Tibial nerve (tissue), 4 donors: ENCODE results near the gene ZNF740. TPM values are rescaled to one million over a fixed set of nuclear protein-coding genes. Genes with fewer than 3 reads are reported as not detected.

Experiments
- DNase-seq, 2 donors: peaks; one replicate each; pipeline ENCODE4 v3.0.0-alpha.2; 2019; ENCODE audit warnings: low spot score in 2 of 2
- H3K27ac ChIP-seq, 4 donors: fragments of 200-600 bp; sonication (generic) in 3 of 4; one replicate each; pipeline ENCODE4 v1.5.1; 2017 to 2019; ENCODE audit warnings: mild to moderate bottlenecking in 1 of 4
- H3K27me3 ChIP-seq, 2 donors: fragments of 200-600 bp; sonication (generic) in 1 of 2; one replicate each; pipeline versions ENCODE4 v1.5.1 to v1.6.0; 2017 to 2019
- H3K36me3 ChIP-seq, 3 donors: fragments of 200-600 bp; sonication (generic); one replicate each; pipeline ENCODE4 v1.5.1; 2018 to 2019
- H3K4me1 ChIP-seq, 4 donors: fragments of 200-600 bp; sonication (generic) in 3 of 4; one replicate each; pipeline ENCODE4 v1.5.1; 2017 to 2019
- H3K4me3 ChIP-seq, 4 donors: fragments of 200-600 bp; sonication (generic) in 3 of 4; one replicate each; pipeline ENCODE4 v1.5.1; 2017 to 2019; ENCODE audit warnings: mild to moderate bottlenecking in 1 of 4, moderate library complexity in 1 of 4
- H3K9me3 ChIP-seq, 4 donors: fragments of 200-600 bp; sonication (generic) in 3 of 4; one replicate each; pipeline ENCODE4 v1.5.1; 2017 to 2019
- CTCF ChIP-seq, 5 experiments: fragments of 200-600 bp in 3 of 5; fragments of 450-650 bp in 2 of 5; sonication (generic) in 3 of 5; IDR thresholded peaks; one replicate each; pipeline ENCODE4 v1.5.1; 2016 to 2019; ENCODE audit warnings: antibody characterized with exemption in 5 of 5, mild to moderate bottlenecking in 3 of 5, moderate library complexity in 2 of 5
- EP300 ChIP-seq, 2 donors: sonication (generic); formaldehyde crosslinking; IDR thresholded peaks; one replicate each; pipeline ENCODE4 v1.6.1; 2017; ENCODE audit warnings: antibody characterized with exemption in 2 of 2, mild to moderate bottlenecking in 1 of 2
- POLR2A ChIP-seq, 2 donors: fragments of 450-650 bp; IDR thresholded peaks; one replicate each; pipeline ENCODE4 v1.6.1; 2017; ENCODE audit warnings: antibody characterized with exemption in 2 of 2, mild to moderate bottlenecking in 2 of 2, moderate library complexity in 2 of 2
- WGBS, 2 donors: methylation state at CpG; one replicate each; pipeline ENCODE4 v1.1.5; 2018; 5-methylcytosine and 5-hydroxymethylcytosine counted together
- total RNA-seq, 4 donors: library from RNA; depleted of rRNA; stranded (reverse); fragments of >200 nt; gene quantifications; one replicate each; pipeline ENCODE4 v1.1.0, GENCODE V29; 2016

The ZNF740 gene
- total RNA-seq, 4 donors from 2014 or later = 10.2 to 67.7 (median 22.7) TPM

- peaks cover 0 to 39% (median 18%) of the 10 kb centered on the region in 4 donors for H3K4me1 ChIP-seq
- peaks cover 0 to 30% (median 3%) of the 10 kb centered on the region in 3 donors for H3K36me3 ChIP-seq
- no peaks in the 10 kb centered on the region for H3K27me3 ChIP-seq
- H3K27ac ChIP-seq = peak within 1 kb of the TSS in 3 of 4 donors; percentile 64
- H3K9me3 ChIP-seq = no peaks in the 10 kb centered on the region
- no peak for DNase-seq
- TF ChIP-seq CTCF (IDR thresholded peaks at IDR 0.05) (no peak), POLR2A (IDR thresholded peaks at IDR 0.05) (no peak), EP300 (IDR thresholded peaks at IDR 0.05) (no peak)
- H3K4me3 ChIP-seq = peak within 1 kb of the TSS in 1 of 4 donors; percentile 26
- WGBS, 2 donors = 38 to 44% methylated on average over 5 of the region's 5 CpGs
These were observed 26.5 kb downstream of the ZNF740 start, which contains the start of gene ITGB7 for GRCh38 chr12:53207042-53207441. TSS of gene ITGB7 (minus strand) at chr12:53207251. CDS start at chr12:53200443, 6,808 bp downstream.

GRCh38 chr12:53208435-53208834 is 27.9 kb downstream of the ZNF740 start:
- Histone ChIP-seq H3K27ac (peak overlapping the region in 3 of 4 donors; percentile 8 to 64 (median 57)), H3K36me3 (peaks cover 0 to 44% (median 4%) of the 10 kb centered on the region in 3 donors), H3K4me1 (peaks cover 0 to 41% (median 18%) of the 10 kb centered on the region in 4 donors), H3K27me3 (no peaks in the 10 kb centered on the region), H3K9me3 (no peaks in the 10 kb centered on the region), H3K4me3 (no peak overlapping the region)
- TF ChIP-seq EP300 (IDR thresholded peaks at IDR 0.05) = no peak
- TF ChIP-seq POLR2A (IDR thresholded peaks at IDR 0.05) = no peak
- TF ChIP-seq CTCF (IDR thresholded peaks at IDR 0.05) = no peak
- no peak for DNase-seq
- WGBS, 2 donors = 45 to 62% methylated on average over 2 of the region's 2 CpGs

- peaks cover 0 to 46% (median 18%) of the 10 kb centered on the region in 4 donors for H3K4me1 ChIP-seq
- no peaks in the 10 kb centered on the region for H3K9me3 ChIP-seq
- H3K36me3 ChIP-seq = peaks cover 0 to 49% (median 4%) of the 10 kb centered on the region in 3 donors
- DNase-seq = no peak
- H3K4me3 ChIP-seq = peak overlapping the region in 1 of 4 donors; percentile 2
- H3K27me3 ChIP-seq = no peaks in the 10 kb centered on the region
- peak overlapping the region in 3 of 4 donors; percentile 8 to 64 (median 57) for H3K27ac ChIP-seq
- no peak for TF ChIP-seq CTCF (IDR thresholded peaks at IDR 0.05)
- no peak for TF ChIP-seq EP300 (IDR thresholded peaks at IDR 0.05)
- 50 to 63% methylated on average over 7 of the region's 7 CpGs for WGBS, 2 donors
These were observed 28.4 kb downstream of the ZNF740 start for GRCh38 chr12:53208877-53209463.

- Histone ChIP-seq H3K4me3 (no peak overlapping the region), H3K27ac (no peak overlapping the region), H3K36me3 (peaks cover 0 to 67% (median 4%) of the 10 kb centered on the region in 3 donors), H3K27me3 (no peaks in the 10 kb centered on the region), H3K4me1 (peaks cover 0 to 60% (median 20%) of the 10 kb centered on the region in 4 donors), H3K9me3 (no peaks in the 10 kb centered on the region)
- DNase-seq = no peak
- TF ChIP-seq CTCF (IDR thresholded peaks at IDR 0.05) (no peak), POLR2A (IDR thresholded peaks at IDR 0.05) (no peak), EP300 (IDR thresholded peaks at IDR 0.05) (no peak)
- 60 to 71% methylated on average over 4 of the region's 4 CpGs for WGBS, 2 donors
These were observed 30.3 kb downstream of the ZNF740 start for GRCh38 chr12:53210843-53211242.
